Keratinocyte (primary cell): Measurements from ENCODE around the gene SLC36A3. TPM values are rescaled to one million over a fixed set of nuclear protein-coding genes. Genes with fewer than 3 reads are reported as not detected.

ENCODE experiments used
- DNase-seq: peaks from one replicate; pipeline ENCODE4 v3.0.0-alpha.2; 2011; ENCODE audit warnings: low read depth, missing footprints, low spot score
- FAIRE-seq: peaks from 2 replicates; lab custom pipeline; 2011; peaks lifted over from hg19 to GRCh38; lab: Jason Lieb, UNC
- H2AFZ ChIP-seq: 2 replicates; pipeline ENCODE4 v1.6.0; 2012; ENCODE audit warnings: low read length, control low read depth, inconsistent platforms; ENCODE audit not compliant: control insufficient read depth
- H3K27ac ChIP-seq: 2 replicates; pipeline ENCODE4 v1.5.1; 2011; ENCODE audit warnings: low read length; ENCODE audit not compliant: control insufficient read depth, insufficient read depth
- H3K27me3 ChIP-seq: 3 replicates; pipeline ENCODE4 v1.6.0; 2011; ENCODE audit warnings: low read length; ENCODE audit not compliant: control insufficient read depth, insufficient read depth; ENCODE audit errors: extremely low read depth
- H3K36me3 ChIP-seq, 2 experiments: 2 replicates in 1 of 2; 3 replicates in 1 of 2; pipeline ENCODE4 v1.5.1; 2011; ENCODE audit warnings: low read length in 2 of 2, mild to moderate bottlenecking in 1 of 2; ENCODE audit not compliant: control insufficient read depth in 2 of 2, insufficient read depth in 2 of 2; ENCODE audit errors: extremely low read depth in 1 of 2
- H3K4me1 ChIP-seq: 3 replicates; pipeline ENCODE4 v1.5.1; 2011; ENCODE audit warnings: low read length; ENCODE audit not compliant: control insufficient read depth, insufficient read depth; ENCODE audit errors: extremely low read depth
- H3K4me2 ChIP-seq: 3 replicates; pipeline ENCODE4 v1.6.0; 2011; ENCODE audit warnings: low read depth, low read length; ENCODE audit not compliant: control insufficient read depth, insufficient read depth; ENCODE audit errors: extremely low read depth
- H3K4me3 ChIP-seq, 3 experiments: fragments of 200-600 bp in 1 of 3; sonication (generic) in 1 of 3; 2 replicates in 2 of 3; 3 replicates in 1 of 3; pipeline ENCODE4 v1.5.1; 2011 to 2016; ENCODE audit warnings: low read length in 3 of 3, mild to moderate bottlenecking in 3 of 3, control low read depth in 2 of 3, inconsistent platforms in 1 of 3, low read depth in 1 of 3, mixed read lengths in 1 of 3, mixed run types in 1 of 3, moderate library complexity in 1 of 3; ENCODE audit not compliant: control insufficient read depth in 2 of 3, insufficient read depth in 2 of 3; ENCODE audit errors: extremely low read depth in 1 of 3
- H3K79me2 ChIP-seq: 2 replicates; pipeline ENCODE4 v1.6.0; 2012; ENCODE audit warnings: low read length; ENCODE audit not compliant: control insufficient read depth, insufficient read depth
- H3K9ac ChIP-seq: 3 replicates; pipeline ENCODE4 v1.6.0; 2011; ENCODE audit warnings: low read length; ENCODE audit not compliant: control insufficient read depth, insufficient read depth; ENCODE audit errors: extremely low read depth
- H3K9me1 ChIP-seq: 3 replicates; pipeline ENCODE4 v1.6.0; 2011; ENCODE audit warnings: low read length; ENCODE audit not compliant: control insufficient read depth, insufficient read depth; ENCODE audit errors: extremely low read depth
- H3K9me3 ChIP-seq: 2 replicates; pipeline ENCODE4 v1.5.1; 2012; ENCODE audit warnings: low read depth, low read length; ENCODE audit not compliant: control insufficient read depth
- H4K20me1 ChIP-seq: 3 replicates; pipeline ENCODE4 v1.6.0; 2011; ENCODE audit warnings: low read length; ENCODE audit not compliant: control insufficient read depth, insufficient read depth; ENCODE audit errors: extremely low read depth
- CTCF ChIP-seq, 3 experiments: IDR thresholded peaks in 1 of 3; conservative IDR thresholded peaks in 1 of 3; optimal IDR thresholded peaks in 1 of 3; 2 replicates in 2 of 3; 3 replicates in 1 of 3; pipeline versions ENCODE3 to v1.5.1; 2011; ENCODE audit warnings: low read length in 3 of 3, mild to moderate bottlenecking in 3 of 3, moderate library complexity in 2 of 3, control low read depth in 1 of 3, inconsistent platforms in 1 of 3; ENCODE audit not compliant: insufficient read depth in 2 of 3; ENCODE audit errors: extremely low read depth in 1 of 3
- EZH2 ChIP-seq: IDR thresholded peaks from one replicate; pipeline ENCODE4 v1.6.1; 2012; ENCODE audit warnings: inconsistent platforms, mild to moderate bottlenecking, low read length, moderate library complexity
- dilution Hi-C: fragments of 300-500 bp; cut with MboI; formaldehyde crosslinking; loops from one replicate; pipeline ENCODE4 v1.7.0; 2020; ENCODE audit warnings: low sequenced_read_pairs; ENCODE audit not compliant: extremely low pct_ligation_motif_present
- polyA plus RNA-seq, 5 experiments: library from polyadenylated mRNA; depleted of rRNA in 3 of 5; stranded (reverse) in 3 of 5; stranded (forward) in 1 of 5; unstranded in 1 of 5; fragments of >200 nt; gene quantifications; 1 replicate in 1 of 5; 2 replicates in 3 of 5; 3 replicates in 1 of 5; pipeline versions ENCODE4 v1.2.1 to v1.2.3, GENCODE V29; 2011 to 2012; ENCODE audit warnings: missing spikeins in 2 of 5, low read depth in 1 of 5, low replicate concordance in 1 of 5

The SLC36A3 gene
- polyA plus RNA-seq, 1 donor (not counting 4 experiments of a cell fraction or from before 2014, with no cell fraction given) = not detected

- no peak for FAIRE-seq
- no peak overlapping the region for H2AFZ ChIP-seq
Measured at GRCh38 chr5:151285683-151286082, 17.9 kb downstream of the SLC36A3 start.

GRCh38 chr5:151284392-151284967, 19.1 kb downstream of the SLC36A3 start:
- Histone ChIP-seq H3K79me2 (no peaks in the 10 kb centered on the region), H3K4me3 (no peak overlapping the region), H4K20me1 (no peaks in the 10 kb centered on the region), H3K9me3 (no peaks in the 10 kb centered on the region), H3K4me1 (no peaks in the 10 kb centered on the region), H3K27ac (no peak overlapping the region), H3K9ac (no peak overlapping the region), H3K4me2 (no peak overlapping the region), H2AFZ (no peak overlapping the region), H3K36me3 (no peaks in the 10 kb centered on the region), H3K9me1 (no peaks in the 10 kb centered on the region), H3K27me3 (no peaks in the 10 kb centered on the region)
- FAIRE-seq = no peak
- no peak for DNase-seq
- dilution Hi-C loops = no loop called here
- TF ChIP-seq EZH2 (no peak), CTCF (optimal IDR thresholded peaks at IDR 0.05 in 1 of 3, IDR thresholded peaks at IDR 0.05 in 1 of 3, conservative IDR thresholded peaks at IDR 0.05 in 1 of 3; ENCODE audit: extremely low read depth in 1 of 3, insufficient read depth in 2 of 3, low read length in 3 of 3) (peak; percentile 15 to 41 (median 34))

More at GRCh38 chr5:151285683-151286082, 17.9 kb downstream of the SLC36A3 start:
- dilution Hi-C loops = no loop called here
- H3K9me1 ChIP-seq = no peaks in the 10 kb centered on the region
- no peaks in the 10 kb centered on the region for H4K20me1 ChIP-seq
- H3K4me2 ChIP-seq = no peak overlapping the region
- no peak overlapping the region for H3K9ac ChIP-seq
- H3K79me2 ChIP-seq = no peaks in the 10 kb centered on the region
- no peaks in the 10 kb centered on the region for H3K4me1 ChIP-seq
- no peak for TF ChIP-seq EZH2
- no peaks in the 10 kb centered on the region for H3K36me3 ChIP-seq
- no peak for DNase-seq
- no peak overlapping the region for H3K27ac ChIP-seq
- no peak overlapping the region for H3K4me3 ChIP-seq
- no peaks in the 10 kb centered on the region for H3K27me3 ChIP-seq
- no peaks in the 10 kb centered on the region for H3K9me3 ChIP-seq
